Right atrium auricular region (tissue), 2 donors: Measurements from ENCODE around the gene PRR33. TPM values are rescaled to one million over a fixed set of nuclear protein-coding genes. Genes with fewer than 3 reads are reported as not detected.

Experiments used
- DNase-seq: peaks from one replicate; pipeline ENCODE4 v3.0.0-alpha.2; 2019; ENCODE audit warnings: low spot score
- H3K27ac ChIP-seq, 2 donors: fragments of 200-600 bp; sonication (generic); 1 replicate in 1 of 2; 2 replicates in 1 of 2; pipeline ENCODE4 v1.5.1; 2016 to 2019
- H3K27me3 ChIP-seq, 2 donors: fragments of 200-600 bp; sonication (generic); one replicate each; pipeline versions ENCODE4 v1.5.1 to v1.6.0; 2017 to 2019
- H3K36me3 ChIP-seq: fragments of 200-600 bp; sonication (generic); one replicate; pipeline ENCODE4 v1.5.1; 2016
- H3K4me1 ChIP-seq, 2 donors: fragments of 200-600 bp; sonication (generic); one replicate each; pipeline versions ENCODE4 v1.5.1 to v1.6.0; 2017 to 2019
- H3K4me3 ChIP-seq, 2 donors: fragments of 200-600 bp; sonication (generic); 1 replicate in 1 of 2; 2 replicates in 1 of 2; pipeline ENCODE4 v1.5.1; 2017 to 2019; ENCODE audit warnings: mild to moderate bottlenecking in 1 of 2, moderate library complexity in 1 of 2
- H3K9me3 ChIP-seq, 2 donors: fragments of 200-600 bp; sonication (generic); one replicate each; pipeline ENCODE4 v1.5.1; 2019
- total RNA-seq, 2 donors: library from RNA; depleted of rRNA; stranded (reverse); fragments of >200 nt; gene quantifications; one replicate each; pipeline ENCODE4 v1.1.0, GENCODE V29; 2016
- TF ChIP-seq, protein P1 (sequence below), 2 donors: fragments of 200-600 bp; sonication (generic); IDR thresholded peaks; one replicate each; pipeline ENCODE4 v1.5.1; 2019; ENCODE audit warnings: antibody characterized with exemption in 2 of 2

The PRR33 gene
- total RNA-seq, 2 donors from 2014 or later: 0.33 TPM; not detected in 1

DNA sequence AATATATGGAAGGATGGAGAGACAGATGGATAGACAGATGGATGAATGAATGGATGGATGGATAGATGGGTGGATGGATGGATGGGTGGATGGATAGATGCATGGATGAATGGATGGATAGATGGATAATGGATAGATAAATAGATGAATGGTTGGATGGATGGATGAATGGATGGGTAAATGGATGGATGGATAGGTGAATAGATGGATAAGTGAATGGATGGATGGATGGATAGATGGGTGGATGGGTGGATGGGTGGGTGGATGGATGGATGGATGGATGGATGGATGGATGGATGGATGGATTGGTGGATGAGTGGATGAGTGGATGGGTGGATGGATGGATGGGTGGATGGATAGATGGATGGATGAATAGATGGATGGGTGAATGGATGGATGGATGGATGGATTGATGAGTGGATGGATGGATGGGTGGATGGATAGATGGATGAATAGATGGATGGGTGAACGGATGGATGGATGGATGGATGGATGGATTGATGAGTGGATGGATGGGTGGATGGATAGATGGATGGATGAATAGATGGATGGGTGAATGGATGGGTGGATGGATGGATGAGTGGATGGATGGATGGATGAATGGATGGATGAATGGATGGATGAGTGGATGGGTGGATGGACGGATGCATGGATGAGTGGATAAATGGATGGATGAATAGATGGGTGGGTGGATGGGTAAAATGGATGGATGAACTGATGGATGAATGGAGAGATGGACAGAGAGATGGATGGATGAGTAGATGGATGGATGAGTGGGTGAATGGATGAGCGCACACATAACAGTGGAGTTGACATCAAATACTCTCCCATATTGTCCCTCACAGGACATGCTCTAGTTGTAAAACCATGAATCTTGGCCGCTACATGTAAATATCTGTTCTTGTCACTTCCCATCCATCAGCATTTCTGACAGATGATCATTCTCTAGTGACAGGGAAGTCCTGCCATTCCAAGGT is 30.0 kb downstream of the PRR33 start:
- TF ChIP-seq, protein P1, sequence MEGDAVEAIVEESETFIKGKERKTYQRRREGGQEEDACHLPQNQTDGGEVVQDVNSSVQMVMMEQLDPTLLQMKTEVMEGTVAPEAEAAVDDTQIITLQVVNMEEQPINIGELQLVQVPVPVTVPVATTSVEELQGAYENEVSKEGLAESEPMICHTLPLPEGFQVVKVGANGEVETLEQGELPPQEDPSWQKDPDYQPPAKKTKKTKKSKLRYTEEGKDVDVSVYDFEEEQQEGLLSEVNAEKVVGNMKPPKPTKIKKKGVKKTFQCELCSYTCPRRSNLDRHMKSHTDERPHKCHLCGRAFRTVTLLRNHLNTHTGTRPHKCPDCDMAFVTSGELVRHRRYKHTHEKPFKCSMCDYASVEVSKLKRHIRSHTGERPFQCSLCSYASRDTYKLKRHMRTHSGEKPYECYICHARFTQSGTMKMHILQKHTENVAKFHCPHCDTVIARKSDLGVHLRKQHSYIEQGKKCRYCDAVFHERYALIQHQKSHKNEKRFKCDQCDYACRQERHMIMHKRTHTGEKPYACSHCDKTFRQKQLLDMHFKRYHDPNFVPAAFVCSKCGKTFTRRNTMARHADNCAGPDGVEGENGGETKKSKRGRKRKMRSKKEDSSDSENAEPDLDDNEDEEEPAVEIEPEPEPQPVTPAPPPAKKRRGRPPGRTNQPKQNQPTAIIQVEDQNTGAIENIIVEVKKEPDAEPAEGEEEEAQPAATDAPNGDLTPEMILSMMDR (IDR thresholded peaks at IDR 0.05): no peak
- Histone ChIP-seq H3K27me3 (no peaks in the 10 kb centered on the region), H3K36me3 (no peaks in the 10 kb centered on the region), H3K27ac (no peak overlapping the region), H3K4me3 (no peak overlapping the region), H3K9me3 (no peaks in the 10 kb centered on the region), H3K4me1 (peaks cover 0 to 40% of the 10 kb centered on the region in 2 donors)
- no peak for DNase-seq

- Histone ChIP-seq H3K27me3 (no peaks in the 10 kb centered on the region), H3K9me3 (no peaks in the 10 kb centered on the region), H3K36me3 (no peaks in the 10 kb centered on the region), H3K27ac (no peak overlapping the region), H3K4me1 (peaks cover 0 to 26% of the 10 kb centered on the region in 2 donors), H3K4me3 (no peak overlapping the region)
- TF ChIP-seq, protein P1 (IDR thresholded peaks at IDR 0.05): no peak
- DNase-seq: no peak
These were observed 31.6 kb downstream of the PRR33 start for GRCh38 chr11:1860108-1860507.

DNA sequence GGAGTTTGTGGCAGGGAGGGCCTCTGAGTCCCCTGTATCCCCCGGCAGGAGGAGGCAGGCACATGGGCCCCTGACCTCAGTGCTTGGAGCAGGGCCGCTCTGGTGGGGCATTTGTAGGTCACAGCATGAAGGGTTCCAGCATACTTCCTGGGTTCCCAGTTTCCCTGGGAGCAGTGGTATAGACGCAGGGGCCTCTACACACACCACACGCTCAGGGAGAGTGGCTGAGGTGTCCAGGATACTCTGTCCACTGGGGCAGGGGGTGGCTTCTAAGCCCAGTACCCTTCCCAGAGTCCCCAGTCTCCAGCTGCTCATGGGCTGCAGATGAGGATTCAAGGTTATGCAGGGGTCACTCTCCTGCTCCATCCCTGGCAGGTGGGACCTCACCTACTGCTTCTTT is 32.7 kb downstream of the PRR33 start:
- Histone ChIP-seq H3K27ac (no peak overlapping the region), H3K36me3 (no peaks in the 10 kb centered on the region), H3K9me3 (no peaks in the 10 kb centered on the region), H3K27me3 (no peaks in the 10 kb centered on the region), H3K4me1 (peaks cover 0 to 15% of the 10 kb centered on the region in 2 donors), H3K4me3 (no peak overlapping the region)
- DNase-seq: no peak
- TF ChIP-seq, protein P1 (IDR thresholded peaks at IDR 0.05): no peak

DNA sequence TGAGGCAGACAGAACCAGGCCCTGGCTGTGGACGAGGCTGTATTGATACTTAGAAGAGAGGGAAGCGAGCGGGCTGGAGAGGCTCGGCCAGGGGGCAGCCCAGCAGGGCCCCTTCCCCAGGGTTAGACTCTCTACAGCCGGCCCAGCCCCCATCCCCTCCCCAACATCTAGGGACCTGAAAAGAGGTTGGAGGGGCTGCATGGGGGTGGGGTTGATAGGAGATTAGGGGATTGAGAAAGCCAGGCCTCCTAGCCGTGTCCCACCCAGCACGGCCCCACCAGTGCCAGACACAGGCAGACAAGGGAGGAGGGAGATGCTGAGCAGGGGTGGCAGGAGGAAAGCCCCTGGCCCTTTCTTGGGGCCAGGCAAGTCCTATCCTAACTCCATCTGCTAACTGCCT is 33.1 kb downstream of the PRR33 start:
- peaks cover 0 to 11% of the 10 kb centered on the region in 2 donors for H3K4me1 ChIP-seq
- TF ChIP-seq, protein P1 (IDR thresholded peaks at IDR 0.05): no peak
- H3K9me3 ChIP-seq: no peaks in the 10 kb centered on the region
- no peak overlapping the region for H3K27ac ChIP-seq
- no peak overlapping the region for H3K4me3 ChIP-seq
- no peak for DNase-seq
- no peaks in the 10 kb centered on the region for H3K27me3 ChIP-seq
- no peaks in the 10 kb centered on the region for H3K36me3 ChIP-seq

DNA sequence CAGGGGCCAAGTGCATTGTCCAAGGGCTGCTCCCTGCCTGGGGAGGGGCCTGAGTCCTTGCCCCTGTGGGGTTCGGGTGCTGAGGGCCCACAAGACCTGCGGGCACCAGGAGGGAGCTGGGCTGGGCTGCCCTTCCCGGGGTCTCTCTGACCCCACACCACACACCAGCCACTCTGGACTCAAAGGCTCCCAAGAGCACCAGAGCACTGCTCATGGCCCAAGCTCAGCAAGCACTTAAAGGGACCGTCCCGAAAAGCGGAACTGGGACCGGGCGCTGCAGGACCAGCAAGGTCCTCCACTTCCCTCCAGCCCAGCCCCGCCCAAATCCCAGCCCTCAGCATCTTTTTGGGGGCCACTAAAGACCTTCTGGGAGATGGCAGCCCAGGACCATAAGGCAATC is 33.5 kb downstream of the PRR33 start:
- Histone ChIP-seq H3K4me1 (peaks cover 0 to 6% of the 10 kb centered on the region in 2 donors), H3K36me3 (no peaks in the 10 kb centered on the region), H3K9me3 (no peaks in the 10 kb centered on the region), H3K27me3 (no peaks in the 10 kb centered on the region), H3K27ac (no peak overlapping the region), H3K4me3 (no peak overlapping the region)
- TF ChIP-seq, protein P1 (IDR thresholded peaks at IDR 0.05): no peak
- DNase-seq: no peak
